SJSA1 (cell line): ENCODE measurements around the gene DUS2. TPM values are rescaled to one million over a fixed set of nuclear protein-coding genes. Genes with fewer than 3 reads are reported as not detected.
"Not testable (repeated sequence)": the region's sequence is repeated elsewhere in the genome, so short reads cannot be mapped to it uniquely, and the experiment has no call there.

Source experiments
- DNase-seq, 2 experiments: peaks; one replicate each; pipeline ENCODE4 v3.0.0-alpha.2; 2015 to 2020; ENCODE audit warnings: low spot score in 2 of 2, low read depth in 1 of 2
- H3K27ac ChIP-seq: fragments of 250-450 bp; sonication (Bioruptor Pico); 2 replicates; pipeline ENCODE4 v1.5.1; 2020; ENCODE audit warnings: mild to moderate bottlenecking, moderate library complexity
- H3K27me3 ChIP-seq: fragments of 250-450 bp; sonication (Bioruptor Pico); replicated peaks from 2 replicates; pipeline ENCODE4 v1.5.1; 2020; ENCODE audit warnings: mild to moderate bottlenecking, moderate library complexity
- H3K36me3 ChIP-seq: fragments of 250-450 bp; sonication (Bioruptor Pico); 2 replicates; pipeline ENCODE4 v1.5.1; 2020; ENCODE audit warnings: mild to moderate bottlenecking
- H3K4me1 ChIP-seq: fragments of 250-450 bp; sonication (Bioruptor Pico); replicated peaks from 2 replicates; pipeline ENCODE4 v1.6.1; 2021; ENCODE audit warnings: mild to moderate bottlenecking
- H3K4me3 ChIP-seq: fragments of 250-450 bp; sonication (Bioruptor Pico); 2 replicates; pipeline ENCODE4 v1.5.1; 2020; ENCODE audit warnings: mild to moderate bottlenecking
- H3K9me3 ChIP-seq: fragments of 250-450 bp; sonication (Bioruptor Pico); replicated peaks from 2 replicates; pipeline ENCODE4 v1.5.1; 2020; ENCODE audit warnings: mild to moderate bottlenecking
- total RNA-seq: library from RNA; depleted of rRNA; stranded (reverse); fragments of >200 nt; shearing (Covaris generic); gene quantifications from 2 replicates; pipeline ENCODE4 v1.2.3, GENCODE V29; 2014; rRNA removed

DUS2 gene
- total RNA-seq, 1 experiment from 2014 or later = 28.3 TPM

- DNase-seq = no peak
- Histone ChIP-seq H3K27ac (no peak overlapping the region), H3K27me3 (no peaks in the 10 kb centered on the region), H3K9me3 (peaks cover 11% of the 10 kb centered on the region), H3K36me3 (no peaks in the 10 kb centered on the region), H3K4me1 (no peaks in the 10 kb centered on the region), H3K4me3 (no peak overlapping the region)
These were observed 90.1 kb downstream of the DUS2 start for GRCh38 chr16:68113059-68113761.

DNA sequence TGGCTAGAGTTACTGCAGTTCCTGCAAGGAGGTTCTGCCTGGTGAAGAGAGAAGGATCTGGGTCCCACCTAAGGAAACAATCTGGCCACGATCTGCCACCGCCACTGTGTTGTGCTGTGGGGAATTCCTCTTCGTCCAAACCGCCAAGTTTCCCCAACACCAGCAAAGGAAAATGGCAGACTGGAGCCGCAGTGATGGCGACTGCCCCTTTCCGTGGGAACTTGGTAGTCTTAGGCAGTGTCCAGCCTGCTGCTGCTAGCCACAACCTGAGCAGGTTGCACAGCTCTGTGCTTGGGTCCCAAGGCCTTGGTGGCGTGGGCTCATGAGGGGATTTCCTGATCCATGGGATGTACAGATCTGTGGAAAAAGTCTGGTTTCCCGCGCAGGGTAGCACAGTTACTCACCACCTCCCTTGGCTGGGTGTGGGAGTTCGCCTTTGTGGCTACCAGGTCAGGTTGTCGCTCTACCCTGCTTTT, 90.7 kb downstream of the DUS2 start:
- Histone ChIP-seq H3K4me1 (no peaks in the 10 kb centered on the region), H3K9me3 (peaks cover 7% of the 10 kb centered on the region), H3K4me3 (no peak overlapping the region), H3K36me3 (no peaks in the 10 kb centered on the region), H3K27ac (no peak overlapping the region), H3K27me3 (no peaks in the 10 kb centered on the region)
- no peak for DNase-seq

DNA sequence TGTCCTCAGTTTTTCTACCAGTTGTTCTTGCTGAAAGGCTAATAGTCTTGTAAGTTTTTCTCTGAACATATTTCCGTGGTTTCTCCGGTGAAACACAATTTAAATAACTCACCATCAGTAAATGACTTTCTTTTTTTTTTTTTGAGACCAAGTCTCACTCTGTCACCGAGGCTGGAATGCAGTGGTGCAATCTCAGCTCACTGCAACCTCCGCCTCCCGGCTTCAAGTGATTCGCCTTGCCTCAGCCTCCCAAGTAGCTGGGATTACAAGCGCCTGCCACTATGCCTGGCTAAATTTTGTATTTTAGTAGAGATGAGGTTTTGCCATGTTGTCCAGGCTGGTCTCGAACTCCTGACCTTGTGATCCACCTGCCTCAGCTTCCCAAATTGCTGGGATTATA, 91.9 kb downstream of the DUS2 start:
- DNase-seq = not testable (repeated sequence)

GRCh38 chr16:68115851-68116250, 92.8 kb downstream of the DUS2 start:
- Histone ChIP-seq H3K27me3 (no peaks in the 10 kb centered on the region), H3K27ac (no peak overlapping the region), H3K4me1 (no peaks in the 10 kb centered on the region), H3K4me3 (no peak overlapping the region), H3K36me3 (no peaks in the 10 kb centered on the region), H3K9me3 (peaks cover 7% of the 10 kb centered on the region; the same call in 1 of the 2 replicates)
- no peak for DNase-seq

More for the DNA sequence above, 91.9 kb downstream of the DUS2 start:
- H3K36me3 ChIP-seq, H3K4me1 ChIP-seq, H3K4me3 ChIP-seq, H3K9me3 ChIP-seq, H3K27ac ChIP-seq, H3K27me3 ChIP-seq: not testable (repeated sequence)

DNA sequence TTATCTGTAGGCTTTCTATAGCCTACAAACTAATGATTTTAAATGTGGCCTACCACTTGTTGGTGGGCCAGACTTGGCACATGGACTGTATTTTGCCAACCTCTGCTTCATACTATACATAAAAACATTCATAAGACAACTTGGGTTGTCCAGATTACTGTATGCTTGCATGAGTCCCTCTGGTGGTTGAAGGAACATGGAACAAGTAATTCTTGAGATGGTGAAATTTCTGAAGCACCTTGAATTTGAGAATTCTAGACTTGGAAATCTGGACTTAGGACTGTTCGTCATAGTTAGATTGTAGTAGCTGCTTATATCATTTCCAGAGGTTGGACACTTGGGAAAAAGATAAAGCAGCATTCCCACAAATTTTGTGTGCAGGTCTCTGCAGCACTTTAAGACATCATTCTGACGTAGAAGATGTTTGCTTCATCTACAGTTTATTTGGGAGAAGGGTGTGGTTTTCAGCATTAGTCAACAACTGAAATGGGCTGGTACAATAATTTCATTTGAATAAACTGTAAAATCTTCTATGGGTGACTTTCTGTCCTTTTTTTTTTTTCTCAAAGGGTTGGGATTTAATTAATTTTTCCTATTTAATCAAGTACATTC, 93.3 kb downstream of the DUS2 start:
- H3K36me3 ChIP-seq = no peaks in the 10 kb centered on the region
- no peaks in the 10 kb centered on the region for H3K27me3 ChIP-seq
- no peak overlapping the region for H3K4me3 ChIP-seq
- no peaks in the 10 kb centered on the region for H3K4me1 ChIP-seq
- DNase-seq = no peak
- peaks cover 5% of the 10 kb centered on the region; the same call in 1 of the 2 replicates for H3K9me3 ChIP-seq
- no peak overlapping the region for H3K27ac ChIP-seq

DNA sequence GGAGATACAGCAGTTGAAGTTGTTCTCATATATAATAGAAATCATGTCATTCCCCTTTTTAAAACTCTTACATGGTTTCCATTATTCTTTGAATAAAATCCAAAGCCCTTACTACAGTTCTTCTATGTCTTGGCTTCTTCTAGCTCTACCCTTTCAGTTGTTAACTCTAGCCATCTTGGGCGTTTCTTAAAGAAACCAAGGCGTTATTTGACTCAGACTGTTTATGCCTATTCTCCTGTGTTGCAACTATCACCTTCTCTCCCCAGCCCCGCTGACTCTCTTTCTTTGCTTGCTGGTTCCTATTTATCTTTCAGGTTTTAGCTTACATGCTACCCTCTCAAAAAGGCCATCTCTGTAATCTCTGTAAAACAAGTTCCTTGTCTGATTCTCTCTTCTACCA, 94.8 kb downstream of the DUS2 start:
- Histone ChIP-seq H3K27ac (no peak overlapping the region), H3K4me1 (no peaks in the 10 kb centered on the region), H3K27me3 (no peaks in the 10 kb centered on the region), H3K9me3 (no peaks in the 10 kb centered on the region), H3K36me3 (no peaks in the 10 kb centered on the region), H3K4me3 (no peak overlapping the region)
- DNase-seq = no peak

DNA sequence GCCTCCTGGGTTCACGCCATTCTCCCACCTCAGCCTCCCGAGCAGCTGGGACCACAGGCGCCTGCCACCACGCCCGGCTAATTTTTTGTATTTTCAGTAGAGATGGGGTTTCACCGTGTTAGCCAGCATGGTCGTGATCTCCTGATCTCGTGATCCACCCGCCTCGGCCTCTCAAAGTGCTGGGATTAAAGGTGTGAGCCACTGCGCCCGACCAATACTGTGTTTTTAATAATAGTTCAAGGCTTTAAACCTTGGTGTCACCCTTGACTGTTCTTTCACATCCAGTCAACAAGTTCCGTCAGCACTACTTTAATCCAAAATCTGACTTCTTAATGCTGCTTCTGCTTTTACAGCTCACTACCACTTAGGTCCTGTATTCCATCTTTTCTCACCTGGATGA, 95.9 kb downstream of the DUS2 start:
- not testable (repeated sequence) for H3K9me3 ChIP-seq, H3K27ac ChIP-seq, H3K27me3 ChIP-seq, H3K4me3 ChIP-seq, DNase-seq, H3K4me1 ChIP-seq, H3K36me3 ChIP-seq

GRCh38 chr16:68120496-68120895, 97.4 kb downstream of the DUS2 start:
- H3K4me1 ChIP-seq, H3K27me3 ChIP-seq, H3K27ac ChIP-seq, H3K9me3 ChIP-seq, H3K36me3 ChIP-seq, DNase-seq, H3K4me3 ChIP-seq: not testable (repeated sequence)

GRCh38 chr16:68126395-68126794, 103.3 kb downstream of the DUS2 start:
- Histone ChIP-seq H3K36me3 (peaks cover 9% of the 10 kb centered on the region; the same call in 1 of the 2 replicates), H3K9me3 (no peaks in the 10 kb centered on the region), H3K4me1 (no peaks in the 10 kb centered on the region), H3K27me3 (no peaks in the 10 kb centered on the region), H3K27ac (no peak overlapping the region), H3K4me3 (no peak overlapping the region)
- DNase-seq = no peak

DNA sequence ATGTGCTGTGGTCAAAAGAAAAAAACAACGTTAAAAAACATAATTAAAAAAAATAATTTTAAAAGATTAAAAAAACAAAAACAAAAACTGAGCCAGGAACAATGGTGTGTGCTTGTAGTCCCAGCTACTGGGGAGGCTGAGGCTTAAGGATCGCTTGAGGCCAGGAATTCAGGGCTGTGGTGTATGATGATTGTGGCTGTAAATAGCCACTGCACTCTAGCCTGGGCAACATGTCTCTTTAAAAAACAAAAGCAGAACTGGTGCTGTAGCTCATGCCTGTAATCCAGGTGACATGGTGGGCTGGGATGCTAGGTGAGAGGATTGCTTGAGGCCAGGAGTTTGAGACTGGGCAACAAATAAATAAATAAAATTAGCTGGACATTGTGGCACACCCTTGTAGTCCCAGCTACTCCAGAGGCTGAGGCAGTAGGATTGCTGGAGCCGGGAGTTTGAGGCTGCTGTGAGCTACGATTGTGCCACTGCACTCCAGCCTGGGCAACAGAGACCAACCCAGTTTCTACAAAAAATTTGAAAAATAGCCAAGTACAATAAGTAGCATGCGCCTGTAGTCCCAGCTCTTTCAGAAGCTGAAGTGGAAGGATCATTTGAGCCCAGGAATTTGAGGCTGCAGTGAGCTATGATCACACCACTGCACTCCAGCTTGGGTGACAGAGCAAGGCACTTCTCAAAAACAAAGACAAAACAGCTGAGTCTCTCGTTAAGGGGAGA, 105.7 kb downstream of the DUS2 start:
- DNase-seq = no peak
- H3K27ac ChIP-seq = no peak overlapping the region

More for the DNA sequence above, 105.7 kb downstream of the DUS2 start:
- H3K36me3 ChIP-seq = peaks cover 9% of the 10 kb centered on the region; the same call in 1 of the 2 replicates
- no peak overlapping the region for H3K4me3 ChIP-seq
- no peaks in the 10 kb centered on the region for H3K4me1 ChIP-seq
- H3K27me3 ChIP-seq = no peaks in the 10 kb centered on the region
- no peaks in the 10 kb centered on the region for H3K9me3 ChIP-seq

Other genes starting within 250 kb of the DUS2 start
- 3.5 and 3.9 TPM in 2 replicates for gene RANBP10, start 216.7 kb upstream of the DUS2 start, total RNA-seq
- 0.03 and 1.00 TPM in 2 replicates for gene TSNAXIP1, start 216.4 kb upstream of the DUS2 start, total RNA-seq
- gene THAP11, start 181.0 kb upstream of the DUS2 start, total RNA-seq = 45.2 and 50.7 TPM in 2 replicates
- 39.3 and 101 TPM in 2 replicates for gene NUTF2, start 176.4 kb upstream of the DUS2 start, total RNA-seq
- gene CENPT, start 175.6 kb upstream of the DUS2 start, total RNA-seq = 22.4 and 31.9 TPM in 2 replicates
- gene EDC4, start 150.2 kb upstream of the DUS2 start, total RNA-seq = 52.2 and 76.1 TPM in 2 replicates
- not detected in 2 replicates for gene NRN1L, start 138.4 kb upstream of the DUS2 start, total RNA-seq
- gene PSKH1, start 130.0 kb upstream of the DUS2 start, total RNA-seq = 6.4 and 10.6 TPM in 2 replicates
- 0.09 and 0.29 TPM in 2 replicates for gene CTRL, start 91.4 kb upstream of the DUS2 start, total RNA-seq
- 50.1 and 147 TPM in 2 replicates for gene PSMB10, start 86.4 kb upstream of the DUS2 start, total RNA-seq
- 5.5 and 7.2 TPM in 2 replicates for gene LCAT, start 79.2 kb upstream of the DUS2 start, total RNA-seq
- 62.9 and 87.8 TPM in 2 replicates for gene SLC12A4, start 54.6 kb upstream of the DUS2 start, total RNA-seq
- gene DPEP3, start 42.8 kb upstream of the DUS2 start, total RNA-seq = not detected in 2 replicates
- 0.18 TPM in 1 of 2 replicates, not detected in the other for gene DPEP2, start 23.8 kb upstream of the DUS2 start, total RNA-seq
- gene DPEP2NB, start 7.4 kb upstream of the DUS2 start, total RNA-seq = not detected in 2 replicates
- 13.1 and 13.2 TPM in 2 replicates for gene DDX28, start 52 bp upstream of the DUS2 start, total RNA-seq
- gene NFATC3, start 62.1 kb downstream of the DUS2 start, total RNA-seq = 19.8 and 33.8 TPM in 2 replicates
- 0.24 TPM in 1 of 2 replicates, not detected in the other for gene ESRP2, start 212.8 kb downstream of the DUS2 start, total RNA-seq
- 20.3 and 28.9 TPM in 2 replicates for gene PLA2G15, start 222.1 kb downstream of the DUS2 start, total RNA-seq
- gene SLC7A6, start 241.2 kb downstream of the DUS2 start, total RNA-seq = 13.2 and 27.4 TPM in 2 replicates